PC-9 (cell line): Measurements from ENCODE around the gene TMSB10.
"Not testable (repeated sequence)": the region's sequence is repeated elsewhere in the genome, so short reads cannot be mapped to it uniquely, and the experiment has no call there.

ENCODE experiments used
- CTCF ChIP-seq: fragments of 200-600 bp; sonication (generic); conservative IDR thresholded peaks from 2 replicates; pipeline ENCODE4 v1.6.1; 2017; ENCODE audit warnings: mixed run types, antibody characterized with exemption, mild to moderate bottlenecking, moderate library complexity
- EZH2 ChIP-seq: fragments of 200-600 bp; sonication (generic); IDR thresholded peaks from 2 replicates; pipeline ENCODE4 v1.8.0; 2017; ENCODE audit warnings: antibody characterized with exemption, low read depth

- not testable (repeated sequence) for TF ChIP-seq CTCF, EZH2
Measured at GRCh38 chr2:84945838-84946203, 40.4 kb downstream of the TMSB10 start.
